K562 (cell line): ENCODE results near the gene MICAL2.

Source experiments
- FOXP4 ChIP-seq: sonication (generic); formaldehyde crosslinking; IDR thresholded peaks from 2 replicates; pipeline ENCODE4 v1.8.0; 2022; ENCODE audit warnings: mild to moderate bottlenecking, missing genetic modification reagents, borderline replicate concordance
- HOMEZ ChIP-seq: fragments of 250-450 bp; sonication (Bioruptor Pico); IDR thresholded peaks from 2 replicates; pipeline ENCODE4 v1.4.0; 2020; ENCODE audit warnings: mild to moderate bottlenecking, moderate library complexity
- NR4A1 ChIP-seq, 2 experiments: fragments of 250-450 bp in 1 of 2; fragments of 450-650 bp in 1 of 2; sonication (Bioruptor Pico) in 1 of 2; IDR thresholded peaks; 2 replicates each; pipeline versions ENCODE4 v1.4.0 to v1.6.1; 2016 to 2020; ENCODE audit warnings: mild to moderate bottlenecking in 2 of 2, missing compliant biosample characterization in 1 of 2, missing genetic modification characterization in 1 of 2, moderate library complexity in 1 of 2
- PHB2 ChIP-seq: fragments of 450-650 bp; IDR thresholded peaks from 2 replicates; pipeline ENCODE4 v1.6.1; 2017; ENCODE audit warnings: low read depth
- WHSC1 ChIP-seq: IDR thresholded peaks from one replicate; pipeline ENCODE4 v1.6.1; 2012; ENCODE audit warnings: low read length, control low read depth, inconsistent platforms

- TF ChIP-seq WHSC1 (no peak), PHB2 (no peak), HOMEZ (CRISPR knock-in tag) (no peak), NR4A1 (CRISPR knock-in tag; IDR thresholded peaks at IDR 0.05) (no peak), NR4A1 (tag; IDR thresholded peaks at IDR 0.05) (no peak), FOXP4 (CRISPR knock-in tag) (no peak)
These were observed 6.8 kb downstream of the MICAL2 start for GRCh38 chr11:12117200-12117599.
